HG03571 (cell line): ENCODE results near the gene NOL3.

Experiments used
- ATAC-seq: cut with Tn5 transposase; IDR thresholded peaks from one replicate; pipeline ENCODE4 v1.9.1; 2021; ENCODE audit not compliant: unreplicated experiment

The NOL3 gene

DNA sequence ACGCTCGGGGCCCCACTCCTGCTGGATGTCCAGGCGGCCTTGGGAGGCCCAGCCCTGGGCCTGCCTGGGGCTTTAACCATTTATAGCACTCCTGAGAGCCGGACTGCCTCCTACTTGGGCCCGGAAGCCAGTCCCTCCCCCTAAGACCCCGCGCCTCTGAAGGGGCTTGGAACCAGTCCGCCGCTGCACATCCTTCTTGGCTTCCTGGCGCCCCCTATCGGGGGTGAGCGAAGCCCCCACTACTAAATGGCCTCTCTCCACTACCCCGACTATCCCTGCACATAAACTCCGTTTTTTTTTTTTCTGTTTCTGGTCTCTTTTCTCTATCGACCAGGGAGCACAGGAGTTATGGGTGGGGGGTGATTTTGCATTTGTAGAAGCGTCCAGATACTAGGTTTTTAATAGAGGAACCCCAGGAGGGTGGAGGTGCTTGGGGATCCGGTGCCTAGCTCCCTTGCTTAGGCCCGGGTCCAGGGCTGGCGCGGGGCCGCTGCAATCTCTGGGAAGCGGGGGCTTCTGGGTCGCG is 633 bp upstream of the NOL3 start:
- no peak for ATAC-seq

DNA sequence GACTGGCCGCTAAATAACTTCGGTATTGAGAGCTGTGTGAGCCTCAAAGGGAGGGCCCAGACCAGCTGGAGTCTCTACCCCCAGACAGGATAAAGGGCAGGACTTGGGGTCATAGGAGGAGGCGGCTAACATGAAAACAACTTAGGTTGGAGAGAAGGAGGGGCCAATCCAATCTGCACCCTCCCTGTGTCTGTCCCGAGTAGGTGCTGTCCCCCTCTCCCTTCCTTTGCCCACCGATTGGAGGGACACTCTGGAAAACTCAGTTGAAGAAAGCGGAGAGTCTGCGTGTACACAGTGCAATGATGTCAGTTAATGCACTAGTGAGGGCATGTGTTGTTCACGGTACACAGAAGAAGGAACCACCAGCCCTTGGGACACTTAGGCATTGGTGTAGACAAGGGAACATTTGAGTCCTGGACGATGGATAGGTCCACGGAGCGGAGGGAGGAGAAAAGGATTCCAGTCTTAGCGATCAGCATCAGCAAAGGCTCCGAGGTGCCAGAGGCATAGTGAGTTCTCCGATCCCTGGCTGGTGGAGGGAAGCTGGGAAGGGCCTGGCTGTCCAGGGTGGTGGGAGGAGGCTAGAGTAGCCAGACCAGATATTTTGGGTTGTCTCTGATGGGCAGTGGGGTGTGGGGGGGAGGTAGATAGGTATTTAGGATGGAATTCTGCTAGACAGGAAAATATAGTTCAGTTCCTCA is 761 bp downstream of the NOL3 start:
- no peak for ATAC-seq

DNA sequence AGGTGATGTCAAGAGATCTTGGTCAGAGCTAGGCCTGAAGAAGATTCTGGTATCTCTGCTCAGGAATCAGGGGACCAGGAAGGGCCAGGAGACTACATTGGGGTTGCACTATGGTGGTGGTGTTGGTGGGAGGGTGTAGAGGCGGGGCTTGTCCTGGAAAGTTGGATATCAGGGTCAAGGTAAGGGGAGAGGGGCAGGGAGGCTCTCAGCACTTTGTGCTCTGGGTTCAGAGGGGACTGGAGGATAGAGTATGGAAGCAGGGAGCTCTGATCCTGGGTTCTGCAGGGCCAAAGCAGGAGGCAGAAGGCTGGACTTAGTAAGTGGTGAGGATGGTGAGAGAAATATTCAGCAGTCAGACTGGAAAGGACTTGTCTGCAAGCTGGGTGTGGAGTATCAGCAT is 3.0 kb downstream of the NOL3 start:
- no peak for ATAC-seq

DNA sequence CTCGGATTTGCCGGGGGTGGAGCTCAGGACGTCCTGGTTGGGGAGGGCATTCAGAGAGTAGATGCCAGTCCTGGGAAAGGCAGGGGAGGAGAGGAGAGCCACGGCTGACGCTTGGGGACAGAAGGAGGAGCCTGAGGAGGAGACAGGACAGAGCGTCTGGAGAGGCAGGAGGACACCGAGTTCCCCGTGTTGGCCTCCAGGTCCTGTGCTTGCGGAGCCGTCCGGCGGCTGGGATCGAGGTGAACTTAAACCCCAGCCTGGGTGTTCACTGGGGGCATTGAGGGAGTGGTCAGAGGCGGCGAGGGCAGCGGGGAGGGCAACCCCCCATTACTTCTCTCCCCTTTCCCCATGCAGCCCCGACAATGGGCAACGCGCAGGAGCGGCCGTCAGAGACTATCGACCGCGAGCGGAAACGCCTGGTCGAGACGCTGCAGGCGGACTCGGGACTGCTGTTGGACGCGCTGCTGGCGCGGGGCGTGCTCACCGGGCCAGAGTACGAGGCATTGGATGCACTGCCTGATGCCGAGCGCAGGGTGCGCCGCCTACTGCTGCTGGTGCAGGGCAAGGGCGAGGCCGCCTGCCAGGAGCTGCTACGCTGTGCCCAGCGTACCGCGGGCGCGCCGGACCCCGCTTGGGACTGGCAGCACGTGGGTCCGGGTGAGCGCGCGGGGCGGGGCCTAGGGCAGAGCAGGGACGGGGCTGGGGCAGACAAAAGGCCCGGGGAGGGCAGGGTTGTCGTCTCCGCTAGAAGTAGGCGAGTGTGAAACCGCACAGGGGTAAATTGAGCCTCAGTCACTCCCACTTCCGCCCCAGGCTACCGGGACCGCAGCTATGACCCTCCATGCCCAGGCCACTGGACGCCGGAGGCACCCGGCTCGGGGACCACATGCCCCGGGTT is 3.7 kb downstream of the NOL3 start:
- peak; percentile 40 for ATAC-seq

DNA sequence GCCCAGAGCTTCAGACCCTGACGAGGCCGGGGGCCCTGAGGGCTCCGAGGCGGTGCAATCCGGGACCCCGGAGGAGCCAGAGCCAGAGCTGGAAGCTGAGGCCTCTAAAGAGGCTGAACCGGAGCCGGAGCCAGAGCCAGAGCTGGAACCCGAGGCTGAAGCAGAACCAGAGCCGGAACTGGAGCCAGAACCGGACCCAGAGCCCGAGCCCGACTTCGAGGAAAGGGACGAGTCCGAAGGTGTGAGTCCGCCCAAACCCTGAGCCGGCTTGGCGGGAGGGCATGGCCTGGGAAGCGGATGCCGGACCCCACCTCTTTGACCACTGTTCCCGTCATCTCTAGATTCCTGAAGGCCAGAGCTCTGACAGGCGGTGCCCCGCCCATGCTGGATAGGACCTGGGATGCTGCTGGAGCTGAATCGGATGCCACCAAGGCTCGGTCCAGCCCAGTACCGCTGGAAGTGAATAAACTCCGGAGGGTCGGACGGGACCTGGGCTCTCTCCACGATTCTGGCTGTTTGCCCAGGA is 4.4 kb downstream of the NOL3 start:
- ATAC-seq, result no peak

DNA sequence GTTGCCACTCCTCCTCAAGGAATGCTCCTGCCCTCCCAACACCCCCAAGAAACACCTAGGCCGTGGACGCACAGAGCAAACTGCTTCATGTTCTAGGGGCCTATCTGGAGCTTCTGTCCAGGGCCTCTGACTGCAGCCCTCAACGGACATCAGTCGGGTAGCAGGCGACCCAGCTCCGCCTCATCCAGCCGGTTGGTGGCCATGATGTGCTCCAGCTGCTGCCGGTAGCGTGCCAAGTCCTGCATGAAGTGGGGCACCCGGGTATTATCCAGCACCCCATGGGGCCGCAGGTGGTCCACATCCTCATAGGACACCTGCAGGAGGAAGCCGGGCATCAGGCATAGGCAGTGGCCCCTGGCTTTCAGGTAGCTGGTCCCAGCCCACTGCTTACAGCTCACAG is 6.3 kb downstream of the NOL3 start:
- no peak for ATAC-seq

DNA sequence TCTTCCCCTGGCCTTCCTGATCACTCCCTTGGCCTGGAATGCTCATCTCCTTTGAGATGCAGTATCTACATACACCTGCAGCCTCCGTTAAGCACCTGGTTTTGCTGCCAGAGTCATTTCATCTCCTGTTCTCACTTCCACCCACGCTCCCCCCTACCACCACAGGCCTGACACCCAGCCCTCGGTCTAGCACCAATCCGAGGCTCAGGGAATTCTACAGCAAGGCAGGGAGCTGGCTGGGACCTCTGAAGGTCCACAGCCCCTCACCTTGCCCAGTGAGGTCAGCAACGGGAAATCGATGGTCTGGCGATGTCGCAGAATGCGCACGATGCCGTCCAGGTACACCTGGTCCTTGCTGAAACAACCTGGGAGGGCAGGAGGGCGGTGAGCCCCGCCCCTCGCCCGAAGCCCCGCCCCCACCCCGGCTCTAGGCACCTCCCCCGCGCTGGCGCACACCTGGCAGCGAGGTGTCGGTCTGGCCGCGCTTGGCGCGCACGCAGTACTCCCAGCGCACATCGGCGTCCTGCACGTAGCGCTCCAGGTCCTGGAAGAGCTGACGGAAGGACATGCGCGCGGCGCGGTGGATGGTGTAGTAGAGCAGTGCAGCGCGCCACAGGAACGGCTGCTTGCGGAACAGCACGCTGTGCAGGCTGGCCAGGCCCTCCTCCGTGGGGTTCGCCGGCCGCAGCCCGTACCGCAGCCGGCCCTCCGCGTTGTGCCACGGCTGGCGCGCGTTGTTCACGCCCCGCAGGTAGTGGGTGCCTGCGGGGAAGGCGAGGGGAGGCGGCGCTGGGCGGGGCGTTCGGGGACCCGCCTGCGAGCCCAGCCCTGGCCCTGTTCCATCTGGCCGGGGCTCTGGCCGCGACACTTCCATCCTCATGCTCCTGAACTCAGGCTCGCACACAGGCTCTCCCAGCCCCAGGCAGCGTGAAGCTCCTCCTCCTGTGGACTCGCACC is 7.7 kb downstream of the NOL3 start:
- ATAC-seq, result no peak

DNA sequence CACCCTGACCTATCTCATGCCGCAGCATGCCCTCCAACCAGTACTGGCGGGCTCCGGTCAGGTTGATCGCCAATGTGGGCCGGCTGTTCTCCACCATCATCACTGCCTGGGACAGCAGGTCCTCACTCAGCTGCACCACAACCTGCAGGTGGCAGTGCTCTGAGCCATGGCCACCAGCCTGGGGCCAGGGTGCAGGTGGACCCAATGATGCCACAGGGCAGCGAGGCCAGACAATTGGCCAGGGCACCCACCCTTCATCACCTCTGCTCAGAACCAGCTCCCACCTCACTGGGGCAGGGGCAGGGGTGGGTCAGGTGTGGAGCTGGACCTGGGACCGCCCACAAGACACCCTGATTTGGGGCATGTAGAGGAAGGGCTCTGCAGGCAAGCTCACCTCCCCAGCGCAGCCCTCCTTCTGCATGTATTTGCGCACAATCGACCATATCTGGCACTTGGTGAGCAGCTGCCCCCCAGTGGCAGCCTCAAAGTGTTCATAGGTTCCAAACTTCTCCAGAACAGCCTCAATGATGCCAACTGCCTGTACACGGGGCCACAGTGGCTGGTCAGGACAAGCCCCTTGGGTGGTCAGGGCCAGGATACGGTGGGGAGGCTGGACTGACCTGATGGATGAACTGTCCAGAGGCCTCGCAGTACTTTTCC is 9.2 kb downstream of the NOL3 start:
- ATAC-seq, result no peak

DNA sequence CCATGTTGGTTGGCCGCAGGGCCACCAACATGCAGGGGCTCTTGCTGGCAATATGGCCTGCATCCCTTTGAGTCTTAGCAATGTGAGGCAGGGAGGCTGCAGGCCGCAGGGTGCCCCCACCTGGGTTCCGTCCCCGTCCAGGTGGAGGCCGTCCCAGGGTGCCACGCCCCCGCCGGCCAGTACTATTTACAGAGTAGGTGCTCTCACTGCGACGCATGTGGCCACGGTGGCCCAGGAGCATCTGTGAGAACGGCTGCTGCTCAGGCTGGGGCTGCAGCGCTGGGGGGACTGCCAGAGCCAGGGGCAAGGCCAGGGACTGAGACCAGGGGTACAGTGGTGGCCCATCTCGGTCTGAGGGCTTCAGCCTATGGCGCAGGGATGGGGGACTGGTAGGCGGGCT is 9.8 kb downstream of the NOL3 start:
- no peak for ATAC-seq

DNA sequence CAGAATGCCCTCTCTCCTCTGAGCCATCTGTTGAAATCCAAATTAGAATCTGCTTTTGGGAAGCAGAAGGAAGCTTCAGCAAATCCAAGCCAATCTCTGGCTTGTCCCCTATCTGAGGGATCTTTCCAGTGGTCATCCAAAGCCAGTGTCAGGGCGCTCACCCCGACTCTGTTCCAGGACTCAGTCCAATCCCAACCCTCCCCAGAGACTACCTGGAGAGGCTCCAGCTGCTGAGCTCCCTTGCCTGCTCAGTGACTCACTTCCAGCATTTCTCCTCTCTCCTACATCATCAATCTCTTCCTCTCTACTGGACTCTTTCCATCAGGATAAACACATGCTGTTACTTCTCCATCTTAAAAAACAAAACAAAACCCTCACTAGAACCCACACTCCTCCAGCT is 11.0 kb downstream of the NOL3 start:
- no peak for ATAC-seq

DNA sequence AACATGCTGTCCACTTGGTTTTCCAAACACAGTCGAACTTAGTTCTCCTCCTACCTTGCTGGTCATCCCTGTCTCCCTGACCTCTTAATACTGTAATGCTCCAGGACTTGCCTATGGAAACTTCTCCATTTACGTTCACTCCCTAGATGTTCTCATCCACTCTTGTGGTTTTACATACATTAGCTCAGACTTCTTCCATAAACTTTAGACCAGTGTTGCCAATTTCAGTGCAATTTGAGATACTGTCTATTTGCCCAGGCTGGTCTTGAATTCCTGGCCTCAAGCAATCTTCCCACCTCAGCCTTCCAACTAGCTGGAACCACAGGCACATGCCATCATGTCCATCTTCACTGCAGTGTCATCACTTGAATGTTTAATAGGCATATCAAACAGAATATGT is 11.9 kb downstream of the NOL3 start:
- no peak for ATAC-seq

DNA sequence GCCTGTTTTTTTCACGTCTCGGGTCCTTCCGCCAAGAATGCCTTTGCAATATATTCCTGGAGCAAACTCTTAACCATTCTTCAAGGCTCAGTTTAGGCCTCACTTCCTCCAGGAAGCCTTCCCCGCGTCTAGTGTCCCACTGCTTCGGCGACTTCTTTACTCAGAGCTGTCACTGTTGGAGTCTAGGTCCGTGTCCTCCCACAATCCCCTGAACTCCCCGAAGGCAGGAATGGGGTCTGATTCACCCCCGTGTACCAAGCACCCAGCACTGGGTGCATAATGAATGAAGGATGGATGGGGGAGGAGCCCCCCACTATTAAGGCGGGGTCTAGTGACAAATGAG is 12.9 kb downstream of the NOL3 start:
- no peak for ATAC-seq

DNA sequence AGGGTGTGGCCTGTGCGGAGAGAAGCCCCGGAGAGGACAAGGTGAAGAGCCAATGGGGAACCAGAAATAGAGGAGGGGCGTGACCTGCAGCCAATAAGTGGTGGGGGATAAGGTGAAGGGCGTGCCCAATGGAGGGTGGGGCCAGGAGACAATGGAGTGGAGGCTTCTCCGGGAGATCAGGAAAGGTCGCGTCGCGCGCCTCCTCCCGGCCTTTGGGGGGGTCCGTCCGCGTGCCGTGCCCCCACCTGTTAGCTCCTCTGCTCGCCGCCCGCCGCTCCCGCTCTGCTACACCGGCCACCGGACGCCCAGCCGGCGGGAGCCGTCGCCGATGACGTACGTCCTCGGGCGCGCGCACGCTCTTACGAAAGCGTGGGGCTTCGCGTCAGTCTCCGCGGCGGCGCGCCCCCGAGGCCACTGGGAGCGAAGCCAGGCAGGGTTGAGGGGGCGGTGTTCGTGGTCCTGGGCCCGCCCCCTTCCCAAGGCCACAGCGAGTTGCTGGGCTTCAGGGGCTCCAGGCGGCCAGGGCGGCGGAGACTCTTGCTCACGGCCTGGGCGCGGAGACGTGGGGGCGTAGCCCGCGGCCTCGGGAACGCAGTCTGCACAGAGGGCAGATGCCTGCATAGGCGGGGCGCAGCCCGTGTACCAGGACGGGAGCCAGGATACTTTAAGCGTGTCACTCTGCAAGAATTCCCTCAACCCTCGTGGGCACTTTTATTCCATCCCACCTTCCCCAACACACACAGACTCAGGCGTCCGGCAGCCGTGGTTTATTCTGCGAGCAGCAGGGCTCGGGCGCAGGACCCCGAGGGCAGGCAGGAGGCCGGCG is 13.5 kb downstream of the NOL3 start, which contains the start of gene MATCAP1:
TSS of gene MATCAP1 (minus strand) at position 337 of the 826 bp plus-strand sequence. CDS start 3,353 bp downstream, outside the sequence.
- ATAC-seq, result peak; percentile 85

DNA sequence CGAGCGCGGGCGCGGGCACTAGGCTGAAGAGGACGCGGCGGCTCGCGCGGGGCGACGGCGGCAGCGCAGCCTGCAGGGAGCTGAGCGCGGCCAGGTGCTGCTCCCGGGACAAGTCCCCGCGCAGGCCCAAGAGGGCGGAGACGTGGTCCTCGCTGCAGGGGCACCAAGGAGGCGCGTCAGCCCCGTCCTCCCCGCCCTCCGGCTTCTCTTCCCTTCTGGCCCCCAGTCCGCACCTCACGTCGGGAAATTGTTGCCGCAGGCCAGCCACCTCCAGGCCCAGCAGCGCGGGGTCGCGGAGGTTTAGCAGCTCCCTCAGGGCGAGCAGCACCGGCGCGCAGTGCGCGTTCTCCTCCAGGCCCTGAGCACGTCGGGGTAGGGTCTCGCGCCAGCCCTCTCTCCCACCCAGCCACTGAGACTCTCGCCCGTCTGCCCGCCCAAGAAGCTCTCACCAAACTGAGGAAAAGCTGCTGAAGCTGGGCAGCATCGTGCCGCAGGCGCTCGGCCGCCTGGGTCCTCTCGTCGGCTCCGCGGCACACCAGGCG is 14.2 kb downstream of the NOL3 start:
- no peak for ATAC-seq

DNA sequence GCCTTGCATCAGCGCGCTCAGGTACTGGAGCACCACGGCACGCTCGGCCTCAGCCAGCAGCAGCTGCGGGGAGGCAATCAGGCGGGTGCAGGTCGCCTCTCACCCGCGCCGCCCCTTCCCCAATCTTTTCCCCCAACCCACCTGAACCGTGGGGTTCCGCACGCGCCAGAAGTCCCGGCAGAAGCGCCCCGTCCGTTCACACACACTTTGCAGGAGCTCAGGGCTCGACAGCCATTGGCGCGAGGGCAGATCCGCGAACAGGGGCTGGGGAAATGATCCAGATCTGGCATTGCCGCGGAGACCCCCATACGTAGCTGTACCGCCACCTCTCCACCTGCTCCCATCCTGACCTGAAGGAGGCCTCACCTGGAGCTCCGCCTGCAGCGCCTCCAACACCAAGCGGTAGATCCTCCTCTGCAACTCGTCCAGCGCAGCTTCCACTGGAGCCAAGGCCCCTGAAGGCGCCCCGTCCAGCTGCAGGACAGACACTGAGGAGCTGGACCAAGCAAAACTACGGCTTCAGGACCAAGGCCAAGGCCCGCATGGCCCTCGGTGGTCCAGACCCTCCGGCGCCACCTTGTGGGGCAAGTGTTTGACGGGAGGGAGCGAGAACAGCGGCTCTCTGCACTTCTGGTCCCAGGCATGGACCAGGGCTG is 14.8 kb downstream of the NOL3 start:
- no peak for ATAC-seq

DNA sequence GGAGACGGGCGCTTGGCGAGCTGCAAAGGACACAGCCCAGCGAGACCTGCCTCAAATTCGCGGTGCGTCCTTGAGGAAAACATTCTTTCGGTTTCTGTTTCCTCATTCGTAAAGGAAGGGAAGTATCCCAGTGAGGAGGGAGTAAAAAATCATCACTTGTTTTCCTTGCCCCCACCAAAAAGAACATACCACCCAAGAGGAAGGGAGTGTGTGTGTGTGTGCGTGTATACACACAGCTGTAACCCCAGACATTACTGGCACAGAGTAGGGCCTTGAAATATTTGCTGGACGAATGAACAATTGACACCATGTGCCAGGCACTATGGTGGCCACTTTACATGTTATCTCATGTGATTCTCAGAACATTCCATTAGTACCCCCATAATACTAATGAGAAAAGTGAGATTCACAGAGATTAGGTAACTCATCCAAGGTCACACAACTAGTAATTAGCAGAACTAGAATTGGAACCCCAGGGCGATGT is 15.4 kb downstream of the NOL3 start:
- ATAC-seq, result no peak

DNA sequence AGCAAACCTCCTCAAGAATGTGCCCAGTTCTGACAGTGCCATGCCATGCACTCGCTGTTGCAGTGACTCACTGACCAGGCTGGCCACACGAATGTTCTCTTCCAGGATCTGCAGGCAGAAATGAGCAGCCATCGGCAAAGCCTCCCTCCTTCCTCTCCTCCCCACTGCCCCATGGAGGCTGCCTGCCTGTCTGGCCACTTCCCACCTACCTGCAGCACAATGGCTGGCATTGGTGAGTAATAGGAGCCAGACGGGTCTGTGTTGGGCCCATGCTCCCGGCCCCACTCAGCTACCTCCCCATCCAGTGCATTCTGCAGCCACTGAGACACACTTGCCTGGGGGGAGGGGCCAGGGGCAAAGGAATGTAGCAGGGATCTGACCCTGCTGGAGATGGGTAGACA is 16.2 kb downstream of the NOL3 start:
- no peak for ATAC-seq

DNA sequence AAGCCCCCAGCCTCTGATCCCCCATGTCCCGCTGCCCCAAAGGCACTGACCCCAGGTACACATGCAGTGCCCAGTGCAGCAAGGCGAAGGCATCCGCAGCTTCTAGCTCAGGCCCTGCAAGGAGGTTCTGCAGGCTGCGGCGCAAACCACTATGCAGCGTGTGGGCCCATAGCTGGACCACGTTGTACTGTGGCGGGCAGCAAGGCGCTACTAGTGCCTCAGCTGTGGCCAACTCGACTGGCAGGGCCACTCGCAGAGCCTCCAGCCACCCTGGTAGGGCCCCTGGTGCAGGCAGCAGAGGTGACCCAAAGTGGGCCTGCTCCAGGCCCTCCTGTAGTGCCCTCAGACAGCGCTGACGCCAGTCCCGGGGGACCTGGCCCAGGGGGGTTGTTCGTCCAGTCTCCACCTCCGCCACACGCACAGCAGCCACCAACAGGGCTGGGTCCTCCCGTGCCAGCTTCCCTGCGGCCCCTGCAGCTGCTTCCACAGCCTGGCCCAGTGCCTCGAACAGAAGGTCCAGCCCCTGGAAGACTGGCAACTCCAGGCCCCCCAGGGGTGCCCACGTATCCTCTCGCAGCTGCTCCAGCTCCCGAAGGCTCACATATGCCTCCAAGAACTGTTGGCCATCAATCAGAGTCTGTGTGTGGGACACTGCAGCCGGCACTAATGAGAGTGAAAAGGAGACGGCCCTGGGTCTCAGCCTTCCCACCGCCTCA is 17.0 kb downstream of the NOL3 start:
- ATAC-seq, result no peak
